ENCODE results near the gene SLC5A9. TPM values are rescaled to one million over a fixed set of nuclear protein-coding genes. Genes with fewer than 3 reads are reported as not detected.

The SLC5A9 gene
- total RNA-seq, 1 experiment from 2014 or later = not detected

- H3K4me3 ChIP-seq (replicated peaks in 1 of 2; ENCODE audit: low read depth in 1 of 2, low read length in 2 of 2) = no peak overlapping the region
- TF ChIP-seq TCF7L2 (IDR thresholded peaks at IDR 0.05; ENCODE audit: borderline replicate concordance, extremely low read depth, insufficient read depth, insufficient read length) (no peak), ELF1 (IDR thresholded peaks at IDR 0.05; ENCODE audit: borderline replicate concordance, low read depth) (no peak), JUND (IDR thresholded peaks at IDR 0.05) (no peak)
- ChIA-PET RAD21 (ENCODE audit: low non-redundant PET in 1 of 2, low total read pairs in 2 of 2, uncharacterized antibody in 2 of 2, unreplicated experiment in 2 of 2) (no interaction called here), CTCF (no interaction called here), POLR2A (no interaction called here)
- H3K9ac ChIP-seq (ENCODE audit: low read length) = no peak overlapping the region
- no peaks in the 10 kb centered on the region for H3K9me2 ChIP-seq (ENCODE audit: insufficient read depth)
- DNase-seq (ENCODE audit: low read depth, low spot score) (no peak), ATAC-seq (no peak)
- H2AFZ ChIP-seq (ENCODE audit: low read depth, low read length, poor library complexity, severe bottlenecking) = no peak overlapping the region
- H3K36me3 ChIP-seq (ENCODE audit: control insufficient read depth in 1 of 2, insufficient read depth in 2 of 2, low read length in 2 of 2) = no peaks in the 10 kb centered on the region
- BruUV-seq (replicated peaks) = no TSS peak
- H3K4me1 ChIP-seq (ENCODE audit: control insufficient read depth in 1 of 2, insufficient read depth in 2 of 2, low read length in 2 of 2) = no peaks in the 10 kb centered on the region
- no peak overlapping the region for H3K4me2 ChIP-seq (ENCODE audit: low read length)
- no peaks in the 10 kb centered on the region for H3K79me2 ChIP-seq (ENCODE audit: insufficient read depth, low read length)
- no peak overlapping the region for H3K27ac ChIP-seq (ENCODE audit: low read depth, low read length)
- intact Hi-C loops (cut with micrococcal nuclease) = no loop called here
- no peaks in the 10 kb centered on the region for H4K20me1 ChIP-seq (ENCODE audit: insufficient read depth)
- H3K27me3 ChIP-seq (ENCODE audit: insufficient read depth, low read length) = peaks cover 17% of the 10 kb centered on the region
- peaks cover 0 to 7% of the 10 kb centered on the region in 2 experiments; a peak in 1 of 4 replicates for H3K9me3 ChIP-seq (ENCODE audit: control insufficient read depth in 1 of 2, insufficient read depth in 1 of 2, low read depth in 1 of 2, low read length in 2 of 2)
Measured at GRCh38 chr1:48182439-48182838, 40.1 kb upstream of the SLC5A9 start.

GRCh38 chr1:48186306-48186839 lies 36.1 kb upstream of the SLC5A9 start:
- H3K9ac ChIP-seq (ENCODE audit: low read length) = no peak overlapping the region
- H2AFZ ChIP-seq (ENCODE audit: low read depth, low read length, poor library complexity, severe bottlenecking) = no peak overlapping the region
- no peaks in the 10 kb centered on the region for H3K79me2 ChIP-seq (ENCODE audit: insufficient read depth, low read length)
- CTCF ChIA-PET = no interaction called here
- no peaks in the 10 kb centered on the region for H3K36me3 ChIP-seq (ENCODE audit: control insufficient read depth in 1 of 2, insufficient read depth in 2 of 2, low read length in 2 of 2)
- no TSS peak for BruUV-seq (replicated peaks)
- DNase-seq (ENCODE audit: low read depth, low spot score) = no peak
- intact Hi-C loops (cut with micrococcal nuclease) = no loop called here
- no peak for ATAC-seq
- no peak overlapping the region for H3K4me2 ChIP-seq (ENCODE audit: low read length)
- TF ChIP-seq REST (IDR thresholded peaks at IDR 0.05; ENCODE audit: low read depth) (no peak), ELF1 (IDR thresholded peaks at IDR 0.05; ENCODE audit: borderline replicate concordance, low read depth) (no peak), YY1 (IDR thresholded peaks at IDR 0.05; ENCODE audit: extremely low read depth, insufficient replicate concordance, low read depth, low read length) (no peak), EGR1 (IDR thresholded peaks at IDR 0.05; ENCODE audit: low read depth) (no peak), SIN3A (IDR thresholded peaks at IDR 0.05; ENCODE audit: low read depth) (no peak), CEBPB (IDR thresholded peaks at IDR 0.05; ENCODE audit: low read depth) (no peak), ZNF274 (IDR thresholded peaks at IDR 0.05; ENCODE audit: low read depth, low read length) (no peak), FOSL1 (IDR thresholded peaks at IDR 0.05; ENCODE audit: low read depth) (no peak)
- TF ChIP-seq, protein P1, sequence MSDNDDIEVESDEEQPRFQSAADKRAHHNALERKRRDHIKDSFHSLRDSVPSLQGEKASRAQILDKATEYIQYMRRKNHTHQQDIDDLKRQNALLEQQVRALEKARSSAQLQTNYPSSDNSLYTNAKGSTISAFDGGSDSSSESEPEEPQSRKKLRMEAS (IDR thresholded peaks at IDR 0.05) = no peak
- no peak overlapping the region for H3K4me3 ChIP-seq (replicated peaks in 1 of 2; ENCODE audit: low read depth in 1 of 2, low read length in 2 of 2)
- no peaks in the 10 kb centered on the region; the same call in 1 of the 2 replicates for H3K27me3 ChIP-seq (ENCODE audit: insufficient read depth, low read length)
- H3K9me2 ChIP-seq (ENCODE audit: insufficient read depth) = no peaks in the 10 kb centered on the region
- no peak overlapping the region for H3K27ac ChIP-seq (ENCODE audit: low read depth, low read length)
- peaks cover 10% of the 10 kb centered on the region in 2 experiments; a peak in 2 of 4 replicates for H3K9me3 ChIP-seq (ENCODE audit: control insufficient read depth in 1 of 2, insufficient read depth in 1 of 2, low read depth in 1 of 2, low read length in 2 of 2)
- no peaks in the 10 kb centered on the region for H3K4me1 ChIP-seq (ENCODE audit: control insufficient read depth in 1 of 2, insufficient read depth in 2 of 2, low read length in 2 of 2)
- no peaks in the 10 kb centered on the region for H4K20me1 ChIP-seq (ENCODE audit: insufficient read depth)
- RAD21 ChIA-PET (ENCODE audit: low non-redundant PET in 1 of 2, low total read pairs in 2 of 2, uncharacterized antibody in 2 of 2, unreplicated experiment in 2 of 2) = no interaction called here
- POLR2A ChIA-PET = no interaction called here

Data from HCT116 (cell line).